ENCODE data around the gene MEIS2.

The MEIS2 gene

DNA sequence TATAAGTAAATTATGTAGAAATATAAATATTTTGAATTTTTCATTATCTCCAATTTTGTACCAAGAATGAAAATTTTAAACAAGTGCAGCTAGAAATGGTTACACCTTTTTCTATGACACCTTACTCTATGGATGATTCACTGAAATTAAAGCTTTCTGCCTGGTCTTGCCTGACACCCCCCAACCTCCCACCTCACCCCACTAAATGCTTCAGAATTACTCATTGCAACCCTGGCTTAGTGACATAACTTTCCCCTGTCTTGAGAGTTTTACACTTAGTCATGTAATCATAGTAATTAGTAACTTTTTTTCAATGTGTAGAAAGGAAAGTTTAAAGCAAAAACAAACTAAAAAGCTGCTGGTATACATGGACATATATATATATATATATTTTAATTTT is 42.0 kb upstream of the MEIS2 start:
- Histone ChIP-seq H4K91ac (ENCODE audit: low read depth, low read length) (no peak overlapping the region), H2AK5ac (ENCODE audit: low read length) (no peak overlapping the region), H3K4me1 (ENCODE audit: control insufficient read depth in 1 of 2, insufficient read depth in 2 of 2, low read length in 2 of 2) (no peaks in the 10 kb centered on the region), H4K8ac (ENCODE audit: low read depth, low read length) (no peak overlapping the region), H3K79me2 (ENCODE audit: control insufficient read depth, insufficient read depth, low read length, poor library complexity) (no peaks in the 10 kb centered on the region), H3K27me3 (ENCODE audit: insufficient read depth, low read length) (no peaks in the 10 kb centered on the region), H3K27ac (ENCODE audit: low read depth, low read length) (no peak overlapping the region), H3K4me2 (ENCODE audit: low read length) (no peak overlapping the region), H3K18ac (ENCODE audit: low read length) (no peak overlapping the region), H4K12ac (ENCODE audit: low read depth, low read length) (no peak overlapping the region), H3K79me1 (ENCODE audit: low read length) (no peaks in the 10 kb centered on the region), H3K4ac (ENCODE audit: low read depth, low read length) (no peak overlapping the region), H3K23ac (ENCODE audit: low read length) (no peak overlapping the region), H3K4me3 (ENCODE audit: low read depth, low read length) (no peak overlapping the region), H3K36me3 (ENCODE audit: control insufficient read depth in 1 of 2, insufficient read depth in 2 of 2, low read length in 2 of 2) (no peaks in the 10 kb centered on the region), H3K9me3 (ENCODE audit: insufficient read depth, low read depth, low read length) (no peaks in the 10 kb centered on the region), H3K9ac (ENCODE audit: low read length) (no peak overlapping the region), H3K14ac (ENCODE audit: low read length) (no peak overlapping the region), H2BK120ac (ENCODE audit: insufficient read depth, low read length, poor library complexity) (no peak overlapping the region), H2BK5ac (ENCODE audit: low read depth, low read length, poor library complexity) (no peak overlapping the region), H2AFZ (ENCODE audit: insufficient read depth, low read length, poor library complexity) (no peak overlapping the region), H2BK12ac (ENCODE audit: low read length) (no peak overlapping the region)
- DNase-seq, result no peak

- Histone ChIP-seq H3K18ac (ENCODE audit: low read length) (no peak overlapping the region), H3K4me3 (ENCODE audit: low read depth, low read length) (no peak overlapping the region), H3K14ac (ENCODE audit: low read length) (no peak overlapping the region), H3K9me3 (ENCODE audit: insufficient read depth, low read depth, low read length) (no peaks in the 10 kb centered on the region), H3K36me3 (ENCODE audit: control insufficient read depth in 1 of 2, insufficient read depth in 2 of 2, low read length in 2 of 2) (no peaks in the 10 kb centered on the region), H3K4me1 (ENCODE audit: control insufficient read depth in 1 of 2, insufficient read depth in 2 of 2, low read length in 2 of 2) (no peaks in the 10 kb centered on the region), H3K4ac (ENCODE audit: low read depth, low read length) (no peak overlapping the region), H3K79me2 (ENCODE audit: control insufficient read depth, insufficient read depth, low read length, poor library complexity) (no peaks in the 10 kb centered on the region), H3K27me3 (ENCODE audit: insufficient read depth, low read length) (no peaks in the 10 kb centered on the region), H2AFZ (ENCODE audit: insufficient read depth, low read length, poor library complexity) (no peak overlapping the region), H3K23ac (ENCODE audit: low read length) (no peak overlapping the region), H3K79me1 (ENCODE audit: low read length) (no peaks in the 10 kb centered on the region), H3K4me2 (ENCODE audit: low read length) (no peak overlapping the region), H2BK12ac (ENCODE audit: low read length) (no peak overlapping the region), H2BK5ac (ENCODE audit: low read depth, low read length, poor library complexity) (no peak overlapping the region), H2AK5ac (ENCODE audit: low read length) (no peak overlapping the region), H3K9ac (ENCODE audit: low read length) (no peak overlapping the region), H3K27ac (ENCODE audit: low read depth, low read length) (no peak overlapping the region), H4K8ac (ENCODE audit: low read depth, low read length) (no peak overlapping the region), H2BK120ac (ENCODE audit: insufficient read depth, low read length, poor library complexity) (no peak overlapping the region), H4K91ac (ENCODE audit: low read depth, low read length) (no peak overlapping the region), H4K12ac (ENCODE audit: low read depth, low read length) (no peak overlapping the region)
- WGBS (ENCODE audit: extremely low coverage, insufficient coverage, insufficient read length), result no CpG with 5 or more reads among the region's 3 CpGs
- DNase-seq, result peak in 1 of 2 donors; percentile 9
These were observed 40.2 kb upstream of the MEIS2 start for GRCh38 chr15:37140531-37141058.

DNA sequence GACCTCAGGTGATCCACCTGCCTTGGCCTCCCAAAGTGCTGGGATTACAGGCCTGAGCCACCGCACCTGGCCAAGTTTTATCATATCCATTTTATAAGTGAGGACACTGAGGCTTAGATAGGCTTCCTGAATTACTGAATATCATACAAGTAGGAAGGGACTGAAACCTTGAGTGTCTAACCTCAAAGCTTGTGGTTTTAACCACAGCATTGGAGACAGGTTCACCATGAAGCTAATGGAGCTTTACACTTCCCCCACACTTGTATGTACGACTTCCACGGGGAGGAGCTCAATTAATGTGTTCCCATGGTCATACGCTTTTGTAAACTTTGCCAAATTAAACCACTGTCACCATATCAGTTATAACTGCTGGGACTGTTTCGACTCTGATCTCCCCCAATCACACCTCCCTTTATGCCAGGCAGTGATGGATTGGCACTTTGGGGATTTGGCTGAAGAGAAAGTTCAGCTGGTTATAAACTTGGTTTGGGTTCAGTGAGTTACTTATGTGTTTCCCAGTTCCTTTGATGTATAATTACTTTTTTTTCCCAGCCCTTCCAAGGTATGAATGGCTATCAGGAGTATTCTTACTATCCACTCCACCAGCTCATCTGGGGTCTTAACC is 38.4 kb upstream of the MEIS2 start:
- Histone ChIP-seq H2BK120ac (ENCODE audit: insufficient read depth, low read length, poor library complexity) (no peak overlapping the region), H4K91ac (ENCODE audit: low read depth, low read length) (no peak overlapping the region), H4K8ac (ENCODE audit: low read depth, low read length) (no peak overlapping the region), H3K18ac (ENCODE audit: low read length) (no peak overlapping the region), H3K4ac (ENCODE audit: low read depth, low read length) (no peak overlapping the region), H3K4me3 (ENCODE audit: low read depth, low read length) (no peak overlapping the region), H4K12ac (ENCODE audit: low read depth, low read length) (no peak overlapping the region), H3K4me1 (ENCODE audit: control insufficient read depth in 1 of 2, insufficient read depth in 2 of 2, low read length in 2 of 2) (no peaks in the 10 kb centered on the region), H3K27me3 (ENCODE audit: insufficient read depth, low read length) (no peaks in the 10 kb centered on the region), H3K79me1 (ENCODE audit: low read length) (no peaks in the 10 kb centered on the region), H3K27ac (ENCODE audit: low read depth, low read length) (no peak overlapping the region), H2BK12ac (ENCODE audit: low read length) (no peak overlapping the region), H3K9me3 (ENCODE audit: insufficient read depth, low read depth, low read length) (no peaks in the 10 kb centered on the region), H3K9ac (ENCODE audit: low read length) (no peak overlapping the region), H2BK5ac (ENCODE audit: low read depth, low read length, poor library complexity) (no peak overlapping the region), H2AK5ac (ENCODE audit: low read length) (no peak overlapping the region), H3K79me2 (ENCODE audit: control insufficient read depth, insufficient read depth, low read length, poor library complexity) (no peaks in the 10 kb centered on the region), H2AFZ (ENCODE audit: insufficient read depth, low read length, poor library complexity) (no peak overlapping the region), H3K23ac (ENCODE audit: low read length) (no peak overlapping the region), H3K14ac (ENCODE audit: low read length) (no peak overlapping the region), H3K4me2 (ENCODE audit: low read length) (no peak overlapping the region), H3K36me3 (ENCODE audit: control insufficient read depth in 1 of 2, insufficient read depth in 2 of 2, low read length in 2 of 2) (no peaks in the 10 kb centered on the region)
- no CpG with 5 or more reads among the region's 5 CpGs for WGBS (ENCODE audit: extremely low coverage, insufficient coverage, insufficient read length)
- no peak for DNase-seq

DNA sequence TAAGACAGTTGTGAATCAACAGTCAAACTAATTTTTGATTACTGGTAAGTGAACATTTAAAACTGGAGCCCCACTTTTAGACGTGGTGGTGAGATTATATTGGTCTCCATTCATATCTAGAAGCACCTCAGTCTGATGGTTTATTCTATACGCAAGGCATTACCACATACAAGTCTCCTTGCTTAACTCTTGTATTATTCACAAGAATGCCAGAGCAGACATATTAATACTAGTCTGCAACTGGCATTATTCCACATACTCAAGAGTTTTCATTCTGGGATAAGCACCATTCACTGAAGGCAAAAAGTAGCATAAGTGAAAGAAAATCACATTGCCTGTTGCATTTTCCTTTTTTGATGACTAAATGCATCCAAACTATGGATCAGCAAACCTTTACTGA is 36.9 kb upstream of the MEIS2 start:
- Histone ChIP-seq H3K36me3 (ENCODE audit: control insufficient read depth in 1 of 2, insufficient read depth in 2 of 2, low read length in 2 of 2) (no peaks in the 10 kb centered on the region), H3K9me3 (ENCODE audit: insufficient read depth, low read depth, low read length) (no peaks in the 10 kb centered on the region), H3K79me2 (ENCODE audit: control insufficient read depth, insufficient read depth, low read length, poor library complexity) (no peaks in the 10 kb centered on the region), H3K4me2 (ENCODE audit: low read length) (no peak overlapping the region), H3K14ac (ENCODE audit: low read length) (no peak overlapping the region), H3K18ac (ENCODE audit: low read length) (no peak overlapping the region), H3K4me3 (ENCODE audit: low read depth, low read length) (no peak overlapping the region), H3K79me1 (ENCODE audit: low read length) (no peaks in the 10 kb centered on the region), H4K91ac (ENCODE audit: low read depth, low read length) (no peak overlapping the region), H3K27me3 (ENCODE audit: insufficient read depth, low read length) (no peaks in the 10 kb centered on the region), H2BK12ac (ENCODE audit: low read length) (no peak overlapping the region), H2BK5ac (ENCODE audit: low read depth, low read length, poor library complexity) (no peak overlapping the region), H4K12ac (ENCODE audit: low read depth, low read length) (no peak overlapping the region), H3K4ac (ENCODE audit: low read depth, low read length) (no peak overlapping the region), H2BK120ac (ENCODE audit: insufficient read depth, low read length, poor library complexity) (no peak overlapping the region), H3K27ac (ENCODE audit: low read depth, low read length) (no peak overlapping the region), H3K23ac (ENCODE audit: low read length) (no peak overlapping the region), H3K4me1 (ENCODE audit: control insufficient read depth in 1 of 2, insufficient read depth in 2 of 2, low read length in 2 of 2) (no peaks in the 10 kb centered on the region), H4K8ac (ENCODE audit: low read depth, low read length) (no peak overlapping the region), H2AK5ac (ENCODE audit: low read length) (no peak overlapping the region), H3K9ac (ENCODE audit: low read length) (no peak overlapping the region), H2AFZ (ENCODE audit: insufficient read depth, low read length, poor library complexity) (no peak overlapping the region)
- DNase-seq, result no peak
- no CpG with 5 or more reads among the region's 2 CpGs for WGBS (ENCODE audit: extremely low coverage, insufficient coverage, insufficient read length)
